ENCODE measurements around the gene SPOCK2.

SPOCK2 gene

DNA sequence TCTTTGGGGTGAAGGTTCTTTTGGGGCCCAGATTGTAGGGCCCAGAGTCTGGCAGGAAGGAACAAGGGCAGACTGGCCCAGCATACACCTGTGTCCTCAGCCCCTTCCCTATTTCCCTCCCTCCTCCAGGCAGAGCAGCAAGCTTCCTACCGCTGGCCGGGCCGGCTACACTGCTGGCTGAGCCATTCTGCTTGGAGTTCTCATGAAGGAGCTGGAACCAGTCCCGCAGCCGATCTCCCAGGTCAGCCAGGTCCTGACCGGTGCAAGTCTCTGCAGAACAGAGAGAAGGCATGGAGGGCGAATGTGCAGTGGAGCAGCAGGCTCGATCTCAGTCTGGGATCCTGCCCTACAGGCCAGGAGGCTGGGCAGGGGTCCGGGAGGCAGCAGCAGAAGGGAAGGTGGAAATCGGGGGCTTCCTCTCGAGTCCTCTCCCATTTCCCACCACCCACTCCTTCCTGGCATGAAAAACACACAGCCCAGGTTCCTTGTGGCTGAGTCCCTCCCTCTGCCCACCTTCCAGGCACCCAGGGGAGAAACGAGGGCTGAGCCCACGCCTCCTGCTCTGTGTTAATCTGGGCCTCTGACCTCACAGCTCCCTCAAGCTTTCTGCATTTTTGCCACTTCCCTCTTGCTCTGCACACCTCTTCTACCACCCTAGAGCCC, 20.8 kb downstream of the SPOCK2 start:
- no peaks in the 10 kb centered on the region for H3K4me1 ChIP-seq (ENCODE audit: control insufficient read depth, insufficient read depth, low read length)
- H3K27me3 ChIP-seq (replicated peaks; ENCODE audit: control insufficient read depth, insufficient read depth, low read length): peaks cover 4% of the 10 kb centered on the region
- H3K4me3 ChIP-seq (ENCODE audit: low read length): no peak overlapping the region
- H3K36me3 ChIP-seq (ENCODE audit: control insufficient read depth, insufficient read depth, low read length, severe bottlenecking): no peaks in the 10 kb centered on the region
- peaks cover 8% of the 10 kb centered on the region for H3K9me3 ChIP-seq (ENCODE audit: control insufficient read depth, low read length)
- no peak for DNase-seq (ENCODE audit: low read depth)
- H3K9ac ChIP-seq (ENCODE audit: low read length): no peak overlapping the region

DNA sequence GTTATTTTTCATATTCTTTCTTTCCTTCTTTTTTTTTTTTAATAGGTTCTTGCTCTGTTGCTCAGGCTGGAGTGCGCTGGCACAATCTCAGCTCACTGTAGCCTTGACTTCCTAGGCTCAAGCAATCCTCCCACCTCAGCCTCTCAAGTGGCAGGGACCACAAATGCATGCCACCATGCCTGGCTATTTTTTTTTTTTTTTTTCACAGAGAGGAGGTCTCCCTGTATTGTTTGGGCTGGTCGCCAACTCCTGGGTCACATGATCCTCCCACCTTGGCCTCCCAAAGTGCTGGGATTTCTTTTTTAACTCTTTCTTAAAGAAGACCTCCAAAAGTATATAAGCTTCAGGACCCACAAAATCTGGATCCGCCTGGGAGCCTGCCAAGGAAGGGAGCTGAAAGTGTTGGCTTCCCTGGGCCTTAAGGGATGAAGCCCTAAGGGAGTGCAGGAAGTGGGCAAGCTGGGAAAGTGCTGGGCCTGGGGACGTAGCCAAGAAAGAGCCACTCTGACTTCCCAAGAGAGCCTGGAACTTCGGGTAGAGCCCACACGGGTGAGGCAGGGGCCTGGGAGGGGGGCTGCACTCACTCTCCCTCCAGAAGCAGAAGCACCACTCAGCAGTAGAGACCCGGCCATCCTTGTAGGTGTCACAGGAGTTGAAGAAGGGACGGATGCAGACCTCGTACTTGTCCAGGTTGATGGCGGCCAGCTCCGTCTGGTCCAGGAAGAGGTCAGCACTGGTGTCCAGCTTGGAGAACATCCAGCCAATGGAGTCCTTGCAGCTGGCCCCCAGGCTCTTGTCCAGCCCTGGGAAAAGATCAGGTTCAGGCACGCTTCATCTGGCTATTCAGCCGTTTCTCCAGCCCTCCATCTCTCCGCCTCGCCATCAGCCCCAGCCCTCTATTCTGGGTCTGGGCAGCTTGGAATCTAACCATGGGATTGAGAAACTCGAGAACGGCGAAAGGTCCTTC, 21.8 kb downstream of the SPOCK2 start:
- no peaks in the 10 kb centered on the region for H3K36me3 ChIP-seq (ENCODE audit: control insufficient read depth, insufficient read depth, low read length, severe bottlenecking)
- no peak for DNase-seq (ENCODE audit: low read depth)
- peaks cover 4% of the 10 kb centered on the region for H3K9me3 ChIP-seq (ENCODE audit: control insufficient read depth, low read length)

DNA sequence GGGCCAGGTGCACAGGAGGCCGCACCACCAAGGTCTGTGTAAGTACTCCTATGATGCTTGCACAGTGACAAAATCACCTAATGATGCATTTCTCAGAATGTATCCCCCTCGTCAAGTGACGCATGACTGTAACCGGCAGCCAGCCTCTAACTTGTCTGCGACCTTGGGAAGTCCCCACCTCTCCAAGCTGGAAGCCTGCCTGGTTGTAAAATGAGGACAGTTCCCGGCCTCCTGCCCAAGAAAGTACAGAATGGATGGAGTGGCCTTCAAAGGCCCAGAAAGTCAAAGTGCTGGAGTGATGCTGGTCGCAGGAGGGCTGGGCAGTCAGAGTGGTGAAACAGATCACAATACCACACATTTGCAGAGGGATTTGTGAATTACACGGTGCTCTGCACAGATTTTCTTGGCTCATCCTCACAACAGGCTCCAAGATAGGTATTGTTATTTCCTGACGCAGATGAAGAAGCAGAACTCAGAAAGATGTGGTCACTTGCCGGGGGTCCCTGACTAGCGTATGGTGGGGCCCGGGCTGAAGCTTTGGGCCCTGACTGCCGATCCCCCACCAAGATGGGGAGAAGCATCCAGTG, 22.8 kb downstream of the SPOCK2 start:
- no peak for DNase-seq (ENCODE audit: low read depth)
- Histone ChIP-seq H3K36me3 (ENCODE audit: control insufficient read depth, insufficient read depth, low read length, severe bottlenecking) (no peaks in the 10 kb centered on the region), H3K9ac (ENCODE audit: low read length) (no peak overlapping the region), H3K4me3 (ENCODE audit: low read length) (no peak overlapping the region), H3K9me3 (ENCODE audit: control insufficient read depth, low read length) (no peaks in the 10 kb centered on the region), H3K4me1 (ENCODE audit: control insufficient read depth, insufficient read depth, low read length) (no peaks in the 10 kb centered on the region), H3K27me3 (replicated peaks; ENCODE audit: control insufficient read depth, insufficient read depth, low read length) (peaks cover 5% of the 10 kb centered on the region)

More for the DNA sequence above, 21.8 kb downstream of the SPOCK2 start:
- H3K27me3 ChIP-seq (replicated peaks; ENCODE audit: control insufficient read depth, insufficient read depth, low read length): peaks cover 4% of the 10 kb centered on the region
- H3K9ac ChIP-seq (ENCODE audit: low read length): no peak overlapping the region
- no peaks in the 10 kb centered on the region for H3K4me1 ChIP-seq (ENCODE audit: control insufficient read depth, insufficient read depth, low read length)
- H3K4me3 ChIP-seq (ENCODE audit: low read length): no peak overlapping the region

DNA sequence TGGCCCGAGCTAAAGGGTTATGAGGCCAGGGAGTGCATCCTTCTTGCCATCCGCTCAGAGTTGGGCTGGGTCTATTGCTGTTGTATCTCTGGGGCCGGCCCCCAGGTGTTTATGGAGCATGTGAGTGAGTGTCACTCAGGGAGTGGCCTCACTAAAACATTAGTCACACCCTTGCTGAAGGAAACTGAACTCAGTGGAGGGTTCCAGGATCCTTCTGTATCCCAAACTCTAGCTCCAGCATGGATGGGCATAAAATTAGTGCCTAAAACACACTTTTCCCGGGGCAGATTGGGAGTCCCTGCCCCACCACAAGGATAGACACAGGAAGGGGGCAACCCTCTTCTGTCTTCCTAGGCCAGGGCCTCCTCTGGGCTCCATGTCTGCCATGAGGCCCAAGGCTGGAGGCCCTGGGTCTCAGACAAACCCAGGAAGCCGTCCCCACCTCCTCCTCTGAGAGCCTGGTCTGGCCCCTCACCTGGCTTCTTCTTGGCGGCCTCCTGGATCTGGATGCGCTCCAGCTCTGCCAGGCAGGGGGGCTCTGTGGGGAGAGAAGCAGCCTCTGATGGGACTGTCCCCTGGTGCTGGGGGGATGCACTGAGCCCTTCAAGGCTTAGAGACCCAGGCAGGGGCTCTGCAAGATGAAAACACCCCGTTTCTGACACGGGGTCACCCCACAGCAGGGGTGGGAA, 24.5 kb downstream of the SPOCK2 start:
- no peak overlapping the region for H3K9ac ChIP-seq (ENCODE audit: low read length)
- no peaks in the 10 kb centered on the region for H3K9me3 ChIP-seq (ENCODE audit: control insufficient read depth, low read length)
- peaks cover 12% of the 10 kb centered on the region for H3K27me3 ChIP-seq (replicated peaks; ENCODE audit: control insufficient read depth, insufficient read depth, low read length)
- H3K4me3 ChIP-seq (ENCODE audit: low read length): no peak overlapping the region
- no peaks in the 10 kb centered on the region for H3K4me1 ChIP-seq (ENCODE audit: control insufficient read depth, insufficient read depth, low read length)
- DNase-seq (ENCODE audit: low read depth): no peak
- H3K36me3 ChIP-seq (ENCODE audit: control insufficient read depth, insufficient read depth, low read length, severe bottlenecking): no peaks in the 10 kb centered on the region

DNA sequence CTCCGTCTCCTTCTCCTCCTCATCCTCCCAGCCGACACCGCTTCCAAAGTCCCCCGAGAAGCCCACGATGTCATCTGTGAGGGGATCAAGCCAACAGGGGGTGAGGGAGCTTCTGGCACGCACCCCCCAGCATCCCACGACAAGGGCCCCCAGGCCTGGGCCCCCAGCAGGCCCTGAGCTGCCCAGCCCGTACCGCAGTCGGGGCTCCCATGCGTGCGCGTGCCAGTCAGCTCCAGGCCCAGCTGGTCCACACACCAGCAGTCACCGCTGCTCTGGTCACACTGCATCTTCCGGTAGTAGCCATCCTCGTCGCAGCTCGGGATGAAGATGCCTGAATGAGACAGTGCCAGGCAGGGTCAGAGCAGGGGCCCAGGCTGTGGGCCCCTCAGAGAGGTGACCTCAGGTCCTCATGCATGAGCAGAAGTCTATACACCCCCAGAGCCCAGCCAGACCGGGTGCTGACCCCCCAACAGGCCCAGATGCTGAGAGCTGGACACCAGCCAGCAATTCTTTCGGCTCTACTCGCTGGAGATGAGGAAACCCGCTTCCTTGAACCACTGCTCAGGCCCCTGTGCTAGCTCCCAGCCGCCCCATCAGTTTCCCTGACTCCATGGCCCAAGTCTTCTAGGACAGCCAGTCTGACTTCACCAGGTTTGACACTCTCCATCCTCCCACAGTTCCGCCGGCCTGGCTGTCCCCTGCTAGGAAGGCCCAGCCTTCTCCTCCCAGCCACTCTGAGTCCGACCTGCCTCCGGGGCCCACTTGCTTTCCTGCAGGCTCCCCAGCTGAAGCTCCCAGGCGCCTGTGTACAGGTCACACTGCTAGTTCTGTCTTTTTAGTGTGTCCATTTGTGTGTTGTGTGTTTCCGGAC, 25.3 kb downstream of the SPOCK2 start:
- no peak overlapping the region for H3K9ac ChIP-seq (ENCODE audit: low read length)
- H3K4me3 ChIP-seq (ENCODE audit: low read length): no peak overlapping the region
- no peak for DNase-seq (ENCODE audit: low read depth)
- H3K4me1 ChIP-seq (ENCODE audit: control insufficient read depth, insufficient read depth, low read length): no peaks in the 10 kb centered on the region
- no peaks in the 10 kb centered on the region for H3K9me3 ChIP-seq (ENCODE audit: control insufficient read depth, low read length)
- no peaks in the 10 kb centered on the region for H3K36me3 ChIP-seq (ENCODE audit: control insufficient read depth, insufficient read depth, low read length, severe bottlenecking)
- peaks cover 12% of the 10 kb centered on the region for H3K27me3 ChIP-seq (replicated peaks; ENCODE audit: control insufficient read depth, insufficient read depth, low read length)

DNA sequence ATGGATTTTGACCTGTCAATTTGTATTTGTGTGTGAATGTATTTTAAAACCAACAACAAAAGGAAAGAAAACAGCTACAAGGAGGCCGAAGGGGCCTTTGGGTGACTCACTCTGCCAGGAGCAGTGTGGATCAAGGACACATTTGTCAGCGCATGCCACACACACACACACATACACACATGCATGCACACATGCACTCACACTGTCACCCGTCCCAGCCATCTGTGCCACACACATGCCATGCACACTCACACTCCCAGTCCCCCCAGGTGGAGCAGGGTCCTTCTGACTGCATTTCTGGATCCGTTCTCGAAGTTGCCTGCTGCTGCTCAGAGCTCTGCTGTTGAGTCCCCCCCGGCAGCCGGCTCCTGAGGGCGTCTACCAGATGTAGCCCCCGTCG, 26.0 kb downstream of the SPOCK2 start:
- DNase-seq (ENCODE audit: low read depth): peak; percentile 28
- no peak overlapping the region for H3K9ac ChIP-seq (ENCODE audit: low read length)
- no peaks in the 10 kb centered on the region for H3K9me3 ChIP-seq (ENCODE audit: control insufficient read depth, low read length)
- no peaks in the 10 kb centered on the region for H3K36me3 ChIP-seq (ENCODE audit: control insufficient read depth, insufficient read depth, low read length, severe bottlenecking)
- no peak overlapping the region for H3K4me3 ChIP-seq (ENCODE audit: low read length)
- H3K4me1 ChIP-seq (ENCODE audit: control insufficient read depth, insufficient read depth, low read length): no peaks in the 10 kb centered on the region
- peaks cover 12% of the 10 kb centered on the region for H3K27me3 ChIP-seq (replicated peaks; ENCODE audit: control insufficient read depth, insufficient read depth, low read length)

DNA sequence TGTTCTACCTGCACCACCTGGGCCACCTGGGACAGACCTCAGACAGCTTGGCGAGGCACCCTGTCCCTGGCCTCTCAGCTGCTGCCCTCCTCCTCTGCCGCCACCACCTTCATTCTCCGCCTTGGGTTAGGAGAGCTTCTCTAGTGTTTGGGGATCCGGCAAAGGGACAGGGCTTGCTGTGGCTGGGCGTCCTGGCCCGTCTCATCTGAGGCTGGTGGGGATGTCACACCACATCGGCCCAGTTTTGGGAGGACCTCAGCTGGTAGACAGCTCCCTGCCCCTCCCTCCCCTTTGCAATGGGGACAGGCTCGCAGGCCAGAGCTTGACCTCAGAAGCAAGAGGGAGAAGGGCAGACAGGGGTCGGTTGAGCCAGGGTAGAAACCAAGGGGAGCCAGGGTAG, 26.4 kb downstream of the SPOCK2 start:
- Histone ChIP-seq H3K9ac (ENCODE audit: low read length) (no peak overlapping the region), H3K27me3 (replicated peaks; ENCODE audit: control insufficient read depth, insufficient read depth, low read length) (peaks cover 11% of the 10 kb centered on the region), H3K36me3 (ENCODE audit: control insufficient read depth, insufficient read depth, low read length, severe bottlenecking) (no peaks in the 10 kb centered on the region), H3K4me1 (ENCODE audit: control insufficient read depth, insufficient read depth, low read length) (no peaks in the 10 kb centered on the region), H3K4me3 (ENCODE audit: low read length) (no peak overlapping the region), H3K9me3 (ENCODE audit: control insufficient read depth, low read length) (no peaks in the 10 kb centered on the region)
- DNase-seq (ENCODE audit: low read depth): no peak

DNA sequence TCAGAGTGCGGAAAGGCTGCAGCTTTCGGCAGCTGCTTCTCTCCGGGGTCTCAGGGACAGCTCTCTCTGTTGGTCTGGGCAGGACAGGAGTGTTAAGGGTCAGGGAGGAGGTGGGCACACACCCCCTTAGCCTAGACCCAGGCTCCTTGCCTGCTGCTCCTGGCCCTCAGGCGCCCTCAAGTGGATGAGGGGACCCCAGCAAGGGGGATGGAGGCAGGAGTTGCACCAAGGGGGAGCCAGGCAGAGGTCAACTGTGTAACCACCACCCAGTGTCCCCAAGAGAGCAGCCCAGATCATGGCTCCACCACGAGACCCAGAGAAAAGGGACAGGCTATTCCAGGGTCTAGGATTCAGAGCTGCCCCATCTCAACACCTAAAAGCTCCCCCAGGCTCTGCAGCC, 26.9 kb downstream of the SPOCK2 start:
- Histone ChIP-seq H3K4me1 (ENCODE audit: control insufficient read depth, insufficient read depth, low read length) (no peaks in the 10 kb centered on the region), H3K9ac (ENCODE audit: low read length) (no peak overlapping the region), H3K27me3 (replicated peaks; ENCODE audit: control insufficient read depth, insufficient read depth, low read length) (peaks cover 9% of the 10 kb centered on the region), H3K9me3 (ENCODE audit: control insufficient read depth, low read length) (no peaks in the 10 kb centered on the region), H3K36me3 (ENCODE audit: control insufficient read depth, insufficient read depth, low read length, severe bottlenecking) (no peaks in the 10 kb centered on the region), H3K4me3 (ENCODE audit: low read length) (no peak overlapping the region)
- DNase-seq (ENCODE audit: low read depth): no peak

DNA sequence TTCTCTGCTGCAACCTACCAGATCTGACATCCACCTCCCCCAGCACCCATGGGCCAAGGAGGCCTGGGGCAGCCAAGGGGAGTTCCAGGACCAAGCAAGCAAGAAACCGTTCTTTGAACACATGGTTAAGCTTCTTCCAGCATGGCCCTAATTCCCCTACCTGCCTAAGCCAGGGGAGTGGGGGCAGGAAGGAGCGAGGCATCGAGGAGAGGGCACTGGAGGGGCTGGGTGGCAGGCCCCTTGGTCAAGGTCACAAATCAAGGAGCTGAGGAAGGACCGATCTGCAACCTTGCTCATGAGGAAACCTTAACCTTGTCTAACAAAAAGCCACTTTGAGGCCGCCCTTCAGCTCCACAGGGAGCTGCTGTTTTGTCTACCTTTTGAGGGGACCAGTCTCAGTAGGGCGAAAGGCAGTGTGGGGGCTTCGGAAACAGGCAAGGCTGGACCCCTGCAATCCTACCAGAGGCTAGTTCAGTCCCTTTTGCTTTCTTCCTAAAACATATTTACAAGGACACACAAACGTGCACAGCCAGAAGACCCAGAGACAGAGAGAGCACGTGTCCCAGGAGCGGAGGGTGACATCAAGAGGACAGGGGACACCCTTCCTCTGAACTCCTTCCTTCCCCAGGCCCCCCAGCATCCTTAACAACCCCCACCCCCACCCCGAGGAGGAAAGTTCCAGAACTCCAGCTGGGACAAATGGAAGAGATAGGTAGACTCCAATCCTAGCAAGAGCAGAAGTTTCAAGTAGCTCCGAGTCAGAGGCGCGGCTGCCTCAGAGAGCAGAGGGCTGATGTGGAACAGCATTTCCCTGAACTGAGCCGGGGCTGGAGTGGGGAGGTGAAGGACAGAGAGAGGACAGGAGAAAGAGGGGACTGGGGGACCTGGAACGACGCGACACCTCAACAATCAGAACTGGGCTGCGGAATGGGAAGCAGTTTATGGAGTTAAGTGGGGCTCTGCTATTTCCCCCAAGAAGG, 28.2 kb downstream of the SPOCK2 start:
- H3K4me3 ChIP-seq (ENCODE audit: low read length): no peak overlapping the region
- peaks cover 14% of the 10 kb centered on the region for H3K27me3 ChIP-seq (replicated peaks; ENCODE audit: control insufficient read depth, insufficient read depth, low read length)
- no peak overlapping the region for H3K9ac ChIP-seq (ENCODE audit: low read length)
- H3K9me3 ChIP-seq (ENCODE audit: control insufficient read depth, low read length): no peaks in the 10 kb centered on the region
- no peak for DNase-seq (ENCODE audit: low read depth)
- no peaks in the 10 kb centered on the region for H3K36me3 ChIP-seq (ENCODE audit: control insufficient read depth, insufficient read depth, low read length, severe bottlenecking)
- no peaks in the 10 kb centered on the region for H3K4me1 ChIP-seq (ENCODE audit: control insufficient read depth, insufficient read depth, low read length)

Measured in adipocyte (in vitro differentiated cells).